Measurements from ENCODE around the gene FAM131C.

The FAM131C gene

GRCh38 chr1:16073490-16074119 lies at the start of gene FAM131C:
Gene FAM131C, minus strand, starts transcription at chr1:16073651. Its CDS starts 209 bp downstream, at chr1:16073442.
- no peaks in the 10 kb centered on the region for H4K20me1 ChIP-seq (ENCODE audit: insufficient read depth, low read length)
- H3K79me2 ChIP-seq (ENCODE audit: low read length) = no peaks in the 10 kb centered on the region
- no peak within 1 kb of the TSS for H3K27ac ChIP-seq (ENCODE audit: low read length)
- H3K27me3 ChIP-seq (ENCODE audit: low read depth, low read length) = peaks cover 8% of the 10 kb centered on the region
- peak within 1 kb of the TSS; percentile 74 for H3K4me3 ChIP-seq (ENCODE audit: low read length)
- peak within 1 kb of the TSS; percentile 79 for H3K4me2 ChIP-seq (ENCODE audit: low read length)
- H2AFZ ChIP-seq (ENCODE audit: low read depth, low read length) = peak within 1 kb of the TSS; percentile 47; the same call in 1 of the 2 replicates
- H3K4me1 ChIP-seq (ENCODE audit: low read length) = peaks cover 5% of the 10 kb centered on the region; the same call in 1 of the 2 replicates
- no peaks in the 10 kb centered on the region for H3K36me3 ChIP-seq (replicated peaks; ENCODE audit: low read depth, low read length)
- TF ChIP-seq EZH2phosphoT487 (IDR thresholded peaks at IDR 0.05; ENCODE audit: low read depth) = no peak
- no peak; the same call in 1 of the 2 replicates for TF ChIP-seq CTCF (IDR thresholded peaks at IDR 0.05; ENCODE audit: low read depth, low read length)
- H3K9me3 ChIP-seq (ENCODE audit: insufficient read depth, low read length) = no peaks in the 10 kb centered on the region
- 0 out of 2 replicates have a peak within 1 kb of the TSS, but pooled peaks have one; percentile 26 for H3K9ac ChIP-seq (ENCODE audit: low read length)

- no peak overlapping the region for H3K4me3 ChIP-seq (ENCODE audit: low read length)
- TF ChIP-seq CTCF (IDR thresholded peaks at IDR 0.05; ENCODE audit: low read depth, low read length) (no peak), EZH2phosphoT487 (IDR thresholded peaks at IDR 0.05; ENCODE audit: low read depth) (no peak)
Observed at GRCh38 chr1:16122916-16123315, 49.5 kb upstream of the FAM131C start.

GRCh38 chr1:16122350-16122881 lies 49.0 kb upstream of the FAM131C start:
- Histone ChIP-seq H3K4me1 (ENCODE audit: low read length) (no peaks in the 10 kb centered on the region), H3K27me3 (ENCODE audit: low read depth, low read length) (no peaks in the 10 kb centered on the region), H3K27ac (ENCODE audit: low read length) (no peak overlapping the region), H3K79me2 (ENCODE audit: low read length) (no peaks in the 10 kb centered on the region), H3K4me2 (ENCODE audit: low read length) (no peak overlapping the region), H2AFZ (ENCODE audit: low read depth, low read length) (no peak overlapping the region), H3K9me3 (ENCODE audit: insufficient read depth, low read length) (no peaks in the 10 kb centered on the region), H4K20me1 (ENCODE audit: insufficient read depth, low read length) (no peaks in the 10 kb centered on the region), H3K36me3 (replicated peaks; ENCODE audit: low read depth, low read length) (no peaks in the 10 kb centered on the region), H3K4me3 (ENCODE audit: low read length) (no peak overlapping the region), H3K9ac (ENCODE audit: low read length) (no peak overlapping the region)
- TF ChIP-seq CTCF (IDR thresholded peaks at IDR 0.05; ENCODE audit: low read depth, low read length) = no peak
- no peak for TF ChIP-seq EZH2phosphoT487 (IDR thresholded peaks at IDR 0.05; ENCODE audit: low read depth)

More at GRCh38 chr1:16122916-16123315, 49.5 kb upstream of the FAM131C start:
- H3K79me2 ChIP-seq (ENCODE audit: low read length) = no peaks in the 10 kb centered on the region
- no peak overlapping the region for H3K27ac ChIP-seq (ENCODE audit: low read length)
- no peaks in the 10 kb centered on the region for H3K36me3 ChIP-seq (replicated peaks; ENCODE audit: low read depth, low read length)
- H3K9me3 ChIP-seq (ENCODE audit: insufficient read depth, low read length) = no peaks in the 10 kb centered on the region
- H2AFZ ChIP-seq (ENCODE audit: low read depth, low read length) = no peak overlapping the region
- H4K20me1 ChIP-seq (ENCODE audit: insufficient read depth, low read length) = no peaks in the 10 kb centered on the region
- H3K9ac ChIP-seq (ENCODE audit: low read length) = no peak overlapping the region
- no peaks in the 10 kb centered on the region for H3K4me1 ChIP-seq (ENCODE audit: low read length)
- H3K27me3 ChIP-seq (ENCODE audit: low read depth, low read length) = no peaks in the 10 kb centered on the region
- H3K4me2 ChIP-seq (ENCODE audit: low read length) = no peak overlapping the region

- no peaks in the 10 kb centered on the region for H3K79me2 ChIP-seq (ENCODE audit: low read length)
- no peak for TF ChIP-seq EZH2phosphoT487 (IDR thresholded peaks at IDR 0.05; ENCODE audit: low read depth)
- TF ChIP-seq CTCF (IDR thresholded peaks at IDR 0.05; ENCODE audit: low read depth, low read length) = no peak
- no peak overlapping the region for H3K27ac ChIP-seq (ENCODE audit: low read length)
- no peak overlapping the region for H3K9ac ChIP-seq (ENCODE audit: low read length)
- no peaks in the 10 kb centered on the region for H3K27me3 ChIP-seq (ENCODE audit: low read depth, low read length)
- H3K4me1 ChIP-seq (ENCODE audit: low read length) = no peaks in the 10 kb centered on the region
- H3K4me3 ChIP-seq (ENCODE audit: low read length) = no peak overlapping the region
- no peak overlapping the region for H2AFZ ChIP-seq (ENCODE audit: low read depth, low read length)
- H4K20me1 ChIP-seq (ENCODE audit: insufficient read depth, low read length) = no peaks in the 10 kb centered on the region
- no peaks in the 10 kb centered on the region for H3K9me3 ChIP-seq (ENCODE audit: insufficient read depth, low read length)
- H3K36me3 ChIP-seq (replicated peaks; ENCODE audit: low read depth, low read length) = no peaks in the 10 kb centered on the region
- H3K4me2 ChIP-seq (ENCODE audit: low read length) = no peak overlapping the region
Observed at GRCh38 chr1:16120940-16121410, 47.5 kb upstream of the FAM131C start.

Data from OCI-LY3 (cell line).